Esophagus muscularis mucosa (tissue), 4 donors: ENCODE results near the gene NID1. TPM values are rescaled to one million over a fixed set of nuclear protein-coding genes. Genes with fewer than 3 reads are reported as not detected.

Experiments used
- DNase-seq: peaks from one replicate; pipeline ENCODE4 v3.0.0-alpha.2; 2017; ENCODE audit errors: extremely low spot score
- H3K27ac ChIP-seq, 4 donors: fragments of 200-600 bp; sonication (generic); replicated peaks in 1 of 4; 1 replicate in 3 of 4; 2 replicates in 1 of 4; pipeline ENCODE4 v1.5.1; 2016 to 2019; ENCODE audit warnings: mild to moderate bottlenecking in 1 of 4
- H3K27me3 ChIP-seq, 4 donors: fragments of 200-600 bp; sonication (generic); one replicate each; pipeline versions ENCODE4 v1.5.1 to v1.6.0; 2016 to 2019
- H3K36me3 ChIP-seq, 4 donors: fragments of 200-600 bp; sonication (generic); one replicate each; pipeline ENCODE4 v1.5.1; 2016 to 2019
- H3K4me1 ChIP-seq, 4 donors: fragments of 200-600 bp; sonication (generic); one replicate each; pipeline ENCODE4 v1.5.1; 2016 to 2019
- H3K4me3 ChIP-seq, 4 donors: fragments of 200-600 bp; sonication (generic); 1 replicate in 2 of 4; 2 replicates in 2 of 4; pipeline ENCODE4 v1.5.1; 2016 to 2019; ENCODE audit warnings: mild to moderate bottlenecking in 4 of 4, moderate library complexity in 1 of 4
- H3K9me3 ChIP-seq, 4 donors: fragments of 200-600 bp; sonication (generic); 1 replicate in 3 of 4; 2 replicates in 1 of 4; pipeline ENCODE4 v1.5.1; 2016 to 2019
- EP300 ChIP-seq: sonication (generic); formaldehyde crosslinking; IDR thresholded peaks from one replicate; pipeline ENCODE4 v1.6.1; 2017; ENCODE audit warnings: antibody characterized with exemption
- POLR2A ChIP-seq: fragments of 450-650 bp; IDR thresholded peaks from one replicate; pipeline ENCODE4 v1.6.1; 2017; ENCODE audit warnings: antibody characterized with exemption, moderate library complexity, mild to moderate bottlenecking, low read depth
- POLR2AphosphoS5 ChIP-seq, 2 donors: sonication (generic); formaldehyde crosslinking; IDR thresholded peaks; one replicate each; pipeline ENCODE4 v1.6.1; 2017; ENCODE audit warnings: antibody characterized with exemption in 2 of 2
- WGBS: methylation state at CpG from one replicate; pipeline ENCODE4 v1.1.5; 2018; 5-methylcytosine and 5-hydroxymethylcytosine counted together
- intact Hi-C: fragments of 100-400 bp; cut with DNase I; formaldehyde crosslinking; loops from one replicate; pipeline ENCODE4 v1.15.1; 2023
- total RNA-seq, 4 donors: library from RNA; depleted of rRNA; stranded (reverse); fragments of >200 nt; gene quantifications; one replicate each; pipeline versions ENCODE4 v1.1.0 to v1.2.1, GENCODE V29; 2016
- TF ChIP-seq, protein P1 (sequence below), 3 experiments: fragments of 200-600 bp in 2 of 3; fragments of 450-650 bp in 1 of 3; sonication (generic) in 2 of 3; IDR thresholded peaks; one replicate each; pipeline ENCODE4 v1.5.1; 2017 to 2019; ENCODE audit warnings: antibody characterized with exemption in 3 of 3, mild to moderate bottlenecking in 2 of 3, moderate library complexity in 1 of 3

NID1 gene
- total RNA-seq, 4 donors from 2014 or later, result 187 to 390 (median 287) TPM

- Histone ChIP-seq H3K27me3 (no peaks in the 10 kb centered on the region), H3K4me1 (peaks cover 0 to 3% (median 0%) of the 10 kb centered on the region in 4 donors), H3K27ac (no peak overlapping the region), H3K4me3 (no peak overlapping the region), H3K36me3 (no peaks in the 10 kb centered on the region), H3K9me3 (no peaks in the 10 kb centered on the region)
- TF ChIP-seq EP300 (no peak), POLR2AphosphoS5 (IDR thresholded peaks at IDR 0.05) (no peak), POLR2A (no peak)
- TF ChIP-seq, protein P1, sequence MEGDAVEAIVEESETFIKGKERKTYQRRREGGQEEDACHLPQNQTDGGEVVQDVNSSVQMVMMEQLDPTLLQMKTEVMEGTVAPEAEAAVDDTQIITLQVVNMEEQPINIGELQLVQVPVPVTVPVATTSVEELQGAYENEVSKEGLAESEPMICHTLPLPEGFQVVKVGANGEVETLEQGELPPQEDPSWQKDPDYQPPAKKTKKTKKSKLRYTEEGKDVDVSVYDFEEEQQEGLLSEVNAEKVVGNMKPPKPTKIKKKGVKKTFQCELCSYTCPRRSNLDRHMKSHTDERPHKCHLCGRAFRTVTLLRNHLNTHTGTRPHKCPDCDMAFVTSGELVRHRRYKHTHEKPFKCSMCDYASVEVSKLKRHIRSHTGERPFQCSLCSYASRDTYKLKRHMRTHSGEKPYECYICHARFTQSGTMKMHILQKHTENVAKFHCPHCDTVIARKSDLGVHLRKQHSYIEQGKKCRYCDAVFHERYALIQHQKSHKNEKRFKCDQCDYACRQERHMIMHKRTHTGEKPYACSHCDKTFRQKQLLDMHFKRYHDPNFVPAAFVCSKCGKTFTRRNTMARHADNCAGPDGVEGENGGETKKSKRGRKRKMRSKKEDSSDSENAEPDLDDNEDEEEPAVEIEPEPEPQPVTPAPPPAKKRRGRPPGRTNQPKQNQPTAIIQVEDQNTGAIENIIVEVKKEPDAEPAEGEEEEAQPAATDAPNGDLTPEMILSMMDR (IDR thresholded peaks at IDR 0.05), result no peak
- WGBS, result 73% methylated on average over 4 of the region's 4 CpGs
- DNase-seq, result no peak
- intact Hi-C loops, result no loop called here
Observed at GRCh38 chr1:235952950-235953615, 111.8 kb downstream of the NID1 start.

GRCh38 chr1:235951661-235952060 lies 113.2 kb downstream of the NID1 start:
- no peak for TF ChIP-seq EP300
- TF ChIP-seq, protein P1 (IDR thresholded peaks at IDR 0.05), result no peak
- TF ChIP-seq POLR2A, result no peak
- TF ChIP-seq POLR2AphosphoS5 (IDR thresholded peaks at IDR 0.05), result no peak
- intact Hi-C loops, result no loop called here
- no peak for DNase-seq
- no peak overlapping the region for H3K4me3 ChIP-seq
- no peaks in the 10 kb centered on the region for H3K27me3 ChIP-seq
- 85% methylated on average over 4 of the region's 4 CpGs for WGBS
- H3K9me3 ChIP-seq, result no peaks in the 10 kb centered on the region
- no peaks in the 10 kb centered on the region for H3K36me3 ChIP-seq
- H3K27ac ChIP-seq, result no peak overlapping the region
- peaks cover 0 to 3% (median 0%) of the 10 kb centered on the region in 4 donors for H3K4me1 ChIP-seq

DNA sequence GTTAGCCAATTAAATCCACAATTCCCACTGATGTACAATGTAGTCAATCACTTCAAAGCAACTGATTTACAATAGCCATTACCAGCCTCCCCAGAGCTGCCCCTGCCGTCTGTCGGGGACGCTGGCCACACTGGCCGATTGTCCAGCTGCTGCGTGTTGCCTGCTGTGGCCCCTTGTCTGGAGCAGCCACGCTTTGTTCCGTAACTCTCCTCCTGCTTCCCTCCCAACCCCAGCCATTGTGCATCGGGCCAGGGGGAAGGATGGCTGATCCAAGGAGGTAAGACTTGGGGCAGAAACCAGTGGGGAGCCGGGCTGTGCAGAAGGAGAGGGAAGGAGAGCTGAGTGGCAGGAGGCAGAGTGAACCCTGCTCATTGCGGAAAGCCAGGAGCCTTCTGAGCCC lies 114.6 kb downstream of the NID1 start:
- Histone ChIP-seq H3K36me3 (no peaks in the 10 kb centered on the region), H3K27me3 (no peaks in the 10 kb centered on the region), H3K9me3 (no peaks in the 10 kb centered on the region), H3K27ac (no peak overlapping the region), H3K4me3 (no peak overlapping the region), H3K4me1 (peaks cover 0 to 3% (median 0%) of the 10 kb centered on the region in 4 donors)
- no peak for DNase-seq
- intact Hi-C loops, result no loop called here
- WGBS, result 100% methylated on average over 4 of the region's 10 CpGs
- TF ChIP-seq EP300, result no peak
- TF ChIP-seq, protein P1 (IDR thresholded peaks at IDR 0.05), result no peak
- TF ChIP-seq POLR2A, result no peak
- no peak for TF ChIP-seq POLR2AphosphoS5 (IDR thresholded peaks at IDR 0.05)

- Histone ChIP-seq H3K4me1 (peaks cover 0 to 3% (median 1%) of the 10 kb centered on the region in 4 donors), H3K36me3 (no peaks in the 10 kb centered on the region), H3K9me3 (no peaks in the 10 kb centered on the region), H3K27me3 (no peaks in the 10 kb centered on the region), H3K27ac (no peak overlapping the region), H3K4me3 (no peak overlapping the region)
- intact Hi-C loops, result no loop called here
- no peak for DNase-seq
- 69% methylated on average over 4 of the region's 4 CpGs for WGBS
- TF ChIP-seq, protein P1 (IDR thresholded peaks at IDR 0.05), result no peak
- TF ChIP-seq POLR2AphosphoS5 (IDR thresholded peaks at IDR 0.05) (no peak), EP300 (no peak), POLR2A (no peak)
Observed at GRCh38 chr1:235948774-235949427, 116.0 kb downstream of the NID1 start.
